ENCODE measurements around the gene SPC25.
"Not testable (repeated sequence)": the region's sequence is repeated elsewhere in the genome, so short reads cannot be mapped to it uniquely, and the experiment has no call there.

Gene SPC25

DNA sequence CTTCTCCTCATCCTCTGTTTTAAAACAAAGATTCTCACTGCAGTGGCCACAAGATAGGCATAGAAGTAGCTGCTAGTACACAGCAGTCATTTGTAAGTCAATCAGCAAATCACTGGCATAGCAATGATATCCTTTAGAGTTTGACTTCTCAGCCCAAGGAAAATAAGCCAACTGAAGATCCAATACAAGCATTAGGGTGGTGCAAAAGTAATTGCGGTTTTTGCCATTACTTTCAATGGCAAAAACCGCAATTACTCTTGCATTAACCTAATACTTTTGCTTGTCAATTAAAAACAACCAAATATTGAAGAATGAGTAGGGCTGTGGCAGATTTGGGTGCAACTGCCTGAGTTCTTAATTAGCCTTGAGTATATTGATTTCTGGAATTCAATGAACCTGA is 13.7 kb upstream of the SPC25 start:
- no peak for DNase-seq

GRCh38 chr2:168901003-168901402 is 10.8 kb upstream of the SPC25 start, which contains the start of gene G6PC2:
G6PC2 (plus strand) TSS chr2:168901291; CDS start chr2:168901332, 41 bp downstream.
- DNase-seq = peak in 4 of 51 donors; percentile 1 to 4 (median 2)

DNA sequence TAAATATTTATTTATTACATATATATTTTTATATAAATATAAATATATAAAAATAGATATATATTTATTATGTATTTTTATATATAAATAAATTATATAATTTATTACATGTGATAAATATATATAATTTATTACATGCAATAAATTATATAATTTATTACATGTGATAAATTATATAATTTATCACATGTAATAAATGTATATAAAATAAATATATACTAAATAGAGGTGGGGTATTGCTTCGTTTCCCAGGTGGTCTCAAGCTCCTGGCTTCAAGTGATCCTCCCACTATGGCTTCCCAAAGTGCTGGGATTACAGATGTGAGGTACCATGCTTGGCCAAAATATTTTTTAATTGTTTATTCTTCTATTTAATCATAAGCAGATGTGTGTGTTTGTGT is 7.2 kb upstream of the SPC25 start:
- no peak for DNase-seq

GRCh38 chr2:168896783-168897182 is 6.6 kb upstream of the SPC25 start:
- DNase-seq = no peak

DNA sequence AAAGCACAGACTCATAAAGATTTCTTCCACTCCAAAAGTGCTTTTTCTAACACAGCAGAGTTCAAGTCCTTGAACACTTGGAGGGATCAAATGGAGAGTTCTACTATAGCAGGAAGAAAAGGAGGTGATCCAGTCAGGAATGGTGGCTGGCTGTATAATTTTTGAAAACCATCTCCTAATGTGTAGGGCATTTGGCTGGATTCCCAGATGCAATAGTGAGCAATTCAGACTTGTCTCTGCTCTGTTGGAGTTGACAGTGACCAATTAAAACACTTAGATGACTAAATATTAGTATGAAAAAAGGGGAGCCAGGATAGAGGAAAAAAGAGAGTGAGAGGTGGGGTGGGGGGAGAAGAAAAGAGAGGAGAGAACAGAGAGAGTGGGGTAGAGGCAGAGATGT is 5.5 kb upstream of the SPC25 start:
- no peak for DNase-seq

DNA sequence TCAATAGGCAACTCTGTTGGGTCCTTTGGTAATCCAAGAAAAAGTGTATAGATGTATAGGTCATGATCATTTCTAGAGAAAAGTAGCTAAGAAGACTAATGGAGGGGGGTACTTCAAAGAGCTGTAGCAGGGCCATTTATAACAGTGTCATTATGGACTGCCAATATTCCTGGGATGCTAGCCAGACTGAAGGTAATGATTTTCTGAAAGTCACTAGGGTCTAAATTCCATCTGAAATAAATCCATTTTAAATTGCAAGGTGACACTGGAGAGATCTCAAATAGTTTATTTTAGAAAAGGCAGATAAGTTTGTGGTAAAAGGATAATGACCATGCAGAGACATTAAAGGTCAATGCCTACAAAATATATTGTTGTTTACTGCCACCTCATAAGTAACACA is 4.5 kb upstream of the SPC25 start:
- DNase-seq = no peak

DNA sequence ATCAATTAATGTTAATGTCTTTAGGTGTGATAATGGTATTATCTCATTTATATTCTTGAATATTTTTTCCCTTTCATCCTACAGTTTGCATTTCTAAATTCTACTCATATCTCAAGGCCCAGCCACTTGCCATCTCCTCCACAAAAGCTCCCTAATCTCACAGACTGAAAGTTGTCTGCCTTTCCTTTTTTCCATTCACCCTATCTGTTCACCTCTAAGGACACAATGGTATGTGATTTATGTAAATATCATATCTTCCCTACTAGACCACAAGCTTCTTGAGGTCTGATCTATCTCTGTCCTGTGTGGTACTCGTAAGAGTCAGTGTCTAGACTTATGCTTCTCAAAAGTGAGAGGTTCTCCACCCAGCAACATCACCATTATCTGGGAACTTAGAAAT is 3.9 kb upstream of the SPC25 start:
- DNase-seq = no peak

DNA sequence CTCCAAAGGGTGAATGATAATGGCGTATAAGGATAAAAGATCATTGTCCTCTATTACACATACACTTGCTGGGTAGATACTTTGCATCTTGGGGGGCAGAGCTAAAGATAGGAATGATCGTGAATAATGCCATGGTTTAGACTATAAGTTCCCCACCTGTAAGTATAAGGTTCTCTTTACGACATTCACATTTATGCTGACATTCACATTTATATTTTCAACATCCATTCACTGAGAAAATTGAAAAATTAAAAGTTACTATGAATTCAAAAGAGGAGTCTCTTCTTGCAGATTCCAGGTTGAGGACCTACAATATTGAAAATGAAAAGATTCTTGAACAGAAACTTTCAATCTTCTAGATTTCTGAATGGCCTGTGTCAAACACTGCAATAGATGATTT is 2.1 kb upstream of the SPC25 start:
- DNase-seq = no peak

DNA sequence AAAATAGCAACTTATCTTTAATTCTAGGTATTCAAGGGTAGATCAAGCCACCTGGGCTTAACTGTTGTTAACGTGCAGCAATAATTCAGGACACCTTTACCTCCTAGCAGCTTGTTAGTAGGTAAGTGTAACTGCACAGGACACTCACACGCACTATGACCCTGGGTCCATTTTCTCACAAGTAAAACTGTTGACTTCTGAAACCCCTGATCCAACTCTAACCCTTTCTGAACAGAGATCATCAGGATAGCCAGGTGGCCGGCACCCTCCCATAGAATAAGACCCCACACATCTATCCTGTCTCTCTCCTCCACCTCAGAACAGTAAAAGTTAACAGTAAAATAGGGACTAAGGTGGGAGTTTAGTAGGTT is 610 bp downstream of the SPC25 start:
- DNase-seq = no peak

DNA sequence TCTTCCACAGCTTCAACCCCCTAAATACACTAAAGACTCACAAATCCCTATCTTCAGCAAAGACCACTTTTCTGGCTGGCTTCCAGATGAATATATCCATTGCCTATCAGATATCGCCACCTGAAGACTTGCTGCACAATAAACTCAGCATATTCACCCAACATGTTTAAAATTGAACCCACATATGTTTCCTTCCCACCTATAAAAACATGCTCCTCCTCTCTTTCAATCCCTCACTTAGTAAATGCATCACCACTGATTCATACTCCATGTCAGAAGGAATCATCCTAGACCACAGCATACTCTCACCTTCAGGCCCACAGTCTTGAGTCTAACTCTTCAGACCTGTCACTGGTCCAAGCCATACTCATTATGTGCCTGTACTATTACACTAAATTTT is 5.3 kb downstream of the SPC25 start:
- DNase-seq = no peak

GRCh38 chr2:168882163-168882562 is 8.1 kb downstream of the SPC25 start:
- not testable (repeated sequence) for DNase-seq

GRCh38 chr2:168874368-168875054 is 15.7 kb downstream of the SPC25 start:
- no peak for DNase-seq

DNA sequence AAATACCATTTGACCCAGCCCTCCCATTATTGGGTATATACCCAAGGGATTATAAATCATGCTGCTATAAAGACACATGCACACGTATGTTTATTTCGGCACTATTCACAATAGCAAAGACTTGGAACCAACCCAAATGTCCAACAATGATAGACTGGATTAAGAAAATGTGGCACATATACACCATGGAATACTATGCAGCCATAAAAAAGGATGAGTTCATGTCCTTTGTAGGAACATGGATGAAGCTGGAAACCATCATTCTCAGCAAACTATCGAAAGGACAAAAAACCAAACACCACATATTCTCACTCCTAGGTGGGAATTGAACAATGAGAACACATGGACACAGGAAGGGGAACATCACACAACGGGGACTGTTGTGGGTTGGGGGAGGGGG is 19.4 kb downstream of the SPC25 start:
- not testable (repeated sequence) for DNase-seq

DNA sequence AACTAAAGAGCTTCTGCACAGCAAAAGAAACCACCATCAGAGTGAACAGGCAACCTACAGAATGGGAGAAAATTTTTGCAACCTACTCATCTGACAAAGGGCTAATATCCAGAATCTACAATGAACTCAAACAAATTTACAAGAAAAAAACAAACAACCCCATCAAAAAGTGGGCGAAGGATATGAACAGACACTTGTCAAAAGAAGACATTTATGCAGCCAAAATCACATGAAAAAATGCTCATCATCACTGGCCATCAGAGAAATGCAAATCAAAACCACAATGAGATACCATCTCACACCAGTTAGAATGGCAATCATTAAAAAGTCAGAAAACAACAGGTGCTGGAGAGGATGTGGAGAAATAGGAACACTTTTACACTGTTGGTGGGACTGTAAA is 19.9 kb downstream of the SPC25 start:
- DNase-seq = not testable (repeated sequence)

DNA sequence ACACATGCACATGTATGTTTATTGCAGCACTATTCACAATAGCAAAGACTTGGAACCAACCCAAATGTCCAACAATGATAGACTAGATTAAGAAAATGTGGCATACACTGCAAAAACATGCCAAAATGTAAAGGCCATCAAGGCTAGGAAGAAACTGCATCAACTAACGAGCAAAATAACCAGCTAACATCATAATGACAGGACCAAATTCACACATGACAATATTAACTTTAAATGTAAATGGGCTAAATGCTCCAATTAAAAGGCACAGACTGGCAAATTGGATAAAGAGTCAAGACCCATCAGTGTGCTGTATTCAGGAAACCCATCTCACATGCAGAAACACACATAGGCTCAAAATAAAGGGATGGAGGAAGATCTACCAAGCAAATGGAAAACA is 23.1 kb downstream of the SPC25 start:
- DNase-seq = not testable (repeated sequence)

DNA sequence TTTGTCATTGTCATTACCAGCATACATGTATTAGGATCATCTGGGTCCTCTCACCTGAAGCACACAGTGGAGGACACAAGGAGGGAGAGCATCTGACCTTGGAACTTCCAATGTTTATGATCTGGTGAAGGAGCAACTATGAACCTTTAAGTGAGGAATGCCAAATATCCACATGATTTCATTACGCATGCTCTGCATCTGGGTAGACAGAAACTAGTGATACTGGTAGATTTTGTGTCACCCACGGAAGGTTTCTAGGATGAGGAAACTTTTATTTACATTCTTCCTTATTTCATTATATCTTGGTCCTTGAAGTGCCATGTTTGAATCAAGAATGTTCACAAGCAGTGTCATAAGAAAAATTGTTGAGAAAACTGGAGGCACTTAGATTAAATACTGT is 32.1 kb downstream of the SPC25 start:
- DNase-seq = no peak

- DNase-seq = no peak
Observed at GRCh38 chr2:168855601-168856000, 34.6 kb downstream of the SPC25 start.

- DNase-seq = no peak
Observed at GRCh38 chr2:168854651-168855050, 35.6 kb downstream of the SPC25 start.

- no peak for DNase-seq
Observed at GRCh38 chr2:168853471-168853870, 36.8 kb downstream of the SPC25 start.

DNA sequence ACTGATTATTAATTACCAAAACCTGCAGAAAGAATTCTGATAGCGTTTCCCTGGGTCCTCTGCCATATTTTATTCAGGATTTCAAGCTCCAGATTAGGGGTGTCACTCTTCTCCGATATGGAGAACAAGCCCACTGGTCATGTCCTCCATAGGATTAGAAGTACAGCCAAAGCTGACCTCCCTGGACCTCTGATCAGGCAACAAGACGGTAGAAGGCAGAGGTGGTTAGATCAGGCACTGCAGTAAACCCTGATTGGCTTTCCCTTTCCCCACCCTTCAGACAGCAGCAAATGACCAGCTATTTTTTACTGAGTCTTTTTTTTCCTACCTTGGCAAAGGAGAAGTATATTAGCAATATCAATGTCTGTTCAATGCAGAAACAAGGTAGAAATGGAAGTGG is 37.7 kb downstream of the SPC25 start:
- no peak for DNase-seq

- DNase-seq = peak in 1 of 51 donors; percentile 49
Observed at GRCh38 chr2:168851674-168852320, 38.4 kb downstream of the SPC25 start.

- DNase-seq = no peak
Observed at GRCh38 chr2:168850846-168851245, 39.4 kb downstream of the SPC25 start.

DNA sequence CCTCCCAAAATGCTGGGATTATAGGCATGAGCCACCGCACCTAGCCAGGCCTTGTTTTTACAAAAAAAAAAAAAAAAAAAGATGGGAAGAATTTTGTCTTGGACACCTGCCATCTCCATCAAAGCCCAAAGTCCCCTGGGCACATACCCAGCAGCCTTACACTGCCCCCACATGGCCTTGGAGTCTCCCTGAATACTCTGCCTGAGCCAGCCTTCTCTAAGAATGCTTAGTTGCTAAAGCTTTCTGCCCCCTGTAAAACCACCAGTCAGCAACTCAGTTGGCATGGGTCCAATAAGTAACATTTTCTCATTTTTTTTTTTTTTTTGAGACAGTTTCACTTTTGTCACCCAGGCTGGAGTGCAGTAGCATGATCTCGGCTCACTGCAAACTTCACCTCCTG is 40.6 kb downstream of the SPC25 start:
- DNase-seq = peak in 1 of 51 donors; percentile 1

DNA sequence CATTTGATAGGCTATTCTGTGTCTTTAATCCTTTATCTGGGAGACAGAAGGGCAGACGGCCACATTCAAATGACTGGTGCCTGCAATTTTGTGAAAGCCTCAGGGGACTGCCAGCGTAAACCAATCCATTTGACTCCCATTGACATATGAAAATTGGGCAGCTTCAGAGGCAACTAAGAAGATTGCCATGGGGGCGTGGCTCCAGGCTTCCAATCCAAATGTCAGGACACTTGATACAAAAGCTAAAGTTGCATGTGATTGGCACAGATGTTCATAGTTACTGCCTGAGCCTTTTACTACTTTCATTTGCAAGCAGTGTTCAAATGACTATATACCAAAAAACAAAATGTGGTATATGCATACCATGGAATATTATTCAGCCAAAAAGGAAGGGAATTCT is 42.0 kb downstream of the SPC25 start:
- no peak for DNase-seq
